Measurements from ENCODE around the gene CACTIN.
A peak's percentile ranks its signal among the peaks of the same experiment; 100 is the strongest.

GRCh38 chr19:3572855-3573161 is 53.8 kb downstream of the CACTIN start, which contains the start of gene HMG20B:
- no peak for TF ChIP-seq CTCF (IDR thresholded peaks at IDR 0.05)
- TF ChIP-seq POLR2A (IDR thresholded peaks at IDR 0.05): peak in 1 of 2 donors; percentile 18

Measured in uterus (tissue), 2 donors.